H1 (cell line): ENCODE data around the gene COX7A1. TPM values are rescaled to one million over a fixed set of nuclear protein-coding genes. Genes with fewer than 3 reads are reported as not detected.
A peak's percentile ranks its signal among the peaks of the same experiment; 100 is the strongest.

Experiments
- CTCF ChIA-PET: fragments of 300-600 bp; sonication (Branson Sonifier 250); formaldehyde crosslinking; loops from one replicate; lab custom pipeline; 2021; ENCODE audit not compliant: partially characterized antibody; lab: Charles Lee
- POLR2A ChIA-PET: fragments of 300-600 bp; sonication (Branson Sonifier 250); formaldehyde crosslinking; loops from one replicate; lab custom pipeline; 2021; ENCODE audit warnings: inconsistent platforms; ENCODE audit not compliant: partially characterized antibody; lab: Charles Lee
- DNase-seq, 2 experiments: peaks; one replicate each; pipeline versions ENCODE4 v3.0.0 to v3.0.0-alpha.2; 2010 to 2022; ENCODE audit warnings: low spot score in 2 of 2, low read depth in 1 of 2, mixed read lengths in 1 of 2
- FAIRE-seq: peaks from 2 replicates; lab custom pipeline; 2011; peaks lifted over from hg19 to GRCh38; lab: Jason Lieb, UNC
- H2AFZ ChIP-seq: 2 replicates; pipeline ENCODE4 v1.8.1; 2012; ENCODE audit warnings: low read length, inconsistent platforms
- H2AK5ac ChIP-seq: 2 replicates; pipeline ENCODE4 v1.6.1; 2013; ENCODE audit warnings: low read depth, low read length
- H2BK120ac ChIP-seq: replicated peaks from 2 replicates; pipeline ENCODE3; 2013; ENCODE audit warnings: low read depth, low read length, inconsistent platforms
- H2BK12ac ChIP-seq: 2 replicates; pipeline ENCODE4 v1.6.1; 2013; ENCODE audit warnings: low read depth, low read length
- H2BK15ac ChIP-seq: 2 replicates; pipeline ENCODE4 v1.6.1; 2013; ENCODE audit warnings: low read length
- H2BK20ac ChIP-seq: 2 replicates; pipeline ENCODE4 v1.6.1; 2013; ENCODE audit warnings: low read length
- H2BK5ac ChIP-seq: 2 replicates; pipeline ENCODE4 v1.6.1; 2013; ENCODE audit warnings: low read depth, low read length
- H3K14ac ChIP-seq: 2 replicates; pipeline ENCODE4 v1.6.1; 2013; ENCODE audit warnings: inconsistent platforms; ENCODE audit not compliant: insufficient read length
- H3K18ac ChIP-seq: 2 replicates; pipeline ENCODE4 v1.6.1; 2013; ENCODE audit warnings: low read length; ENCODE audit errors: extremely low read depth
- H3K23ac ChIP-seq: 2 replicates; pipeline ENCODE4 v1.6.1; 2013; ENCODE audit warnings: inconsistent platforms; ENCODE audit not compliant: insufficient read length
- H3K23me2 ChIP-seq: 2 replicates; pipeline ENCODE4 v1.6.1; 2013; ENCODE audit warnings: low read depth, low read length
- H3K27ac ChIP-seq: 2 replicates; pipeline ENCODE4 v1.6.1; 2011; ENCODE audit warnings: low read depth, low read length, inconsistent platforms
- H3K27me3 ChIP-seq, 4 experiments: replicated peaks in 1 of 4; 1 replicate in 1 of 4; 2 replicates in 3 of 4; pipeline versions ENCODE4 v1.6.1 to v1.8.1; 2011 to 2013; ENCODE audit warnings: low read length in 3 of 4, mild to moderate bottlenecking in 3 of 4, inconsistent platforms in 2 of 4, mixed read lengths in 2 of 4, moderate library complexity in 1 of 4; ENCODE audit not compliant: control insufficient read depth in 3 of 4, insufficient read depth in 3 of 4; ENCODE audit errors: extremely low read depth in 1 of 4
- H3K36me3 ChIP-seq, 4 experiments: 2 replicates each; pipeline versions ENCODE4 v1.6.1 to v1.8.1; 2011 to 2013; ENCODE audit warnings: mild to moderate bottlenecking in 4 of 4, low read length in 3 of 4, moderate library complexity in 2 of 4, control low read depth in 1 of 4, inconsistent platforms in 1 of 4; ENCODE audit not compliant: insufficient read depth in 4 of 4, control insufficient read depth in 2 of 4
- H3K4ac ChIP-seq: replicated peaks from 2 replicates; pipeline ENCODE3; 2013; ENCODE audit warnings: low read length, low read depth, mixed read lengths, inconsistent platforms; ENCODE audit not compliant: insufficient read length
- H3K4me1 ChIP-seq, 4 experiments: replicated peaks in 1 of 4; 1 replicate in 1 of 4; 2 replicates in 3 of 4; pipeline versions ENCODE4 v1.6.1 to v1.8.1; 2011 to 2013; ENCODE audit warnings: low read length in 3 of 4, inconsistent platforms in 2 of 4, mixed read lengths in 1 of 4; ENCODE audit not compliant: insufficient read depth in 4 of 4, control insufficient read depth in 3 of 4
- H3K4me2 ChIP-seq, 2 experiments: 2 replicates each; pipeline versions ENCODE4 v1.6.1 to v1.8.1; 2011 to 2013; ENCODE audit warnings: low read depth in 2 of 2, low read length in 2 of 2, control low read depth in 1 of 2, inconsistent platforms in 1 of 2, mild to moderate bottlenecking in 1 of 2; ENCODE audit not compliant: insufficient read depth in 1 of 2
- H3K4me3 ChIP-seq, 4 experiments: fragments of 200-600, 300-600 bp in 1 of 4; sonication (generic), shearing (Covaris generic), sonication (Bioruptor Twin) in 1 of 4; 2 replicates each; pipeline versions ENCODE4 v1.5.1 to v1.8.1; 2011 to 2016; ENCODE audit warnings: low read length in 4 of 4, low read depth in 3 of 4, control low read depth in 2 of 4, inconsistent platforms in 2 of 4, mild to moderate bottlenecking in 2 of 4, mixed read lengths in 1 of 4, moderate library complexity in 1 of 4; ENCODE audit not compliant: insufficient read depth in 2 of 4; ENCODE audit errors: extremely low read depth in 1 of 4
- H3K56ac ChIP-seq: replicated peaks from 2 replicates; pipeline ENCODE3; 2013; ENCODE audit warnings: low read depth, mild to moderate bottlenecking, mixed read lengths, low read length, inconsistent platforms; ENCODE audit not compliant: insufficient read length
- H3K79me1 ChIP-seq: 2 replicates; pipeline ENCODE4 v1.6.1; 2013; ENCODE audit warnings: low read depth, low read length, control low read depth
- H3K79me2 ChIP-seq, 2 experiments: 2 replicates each; pipeline versions ENCODE4 v1.6.1 to v1.8.1; 2012 to 2013; ENCODE audit warnings: low read length in 2 of 2, mild to moderate bottlenecking in 2 of 2, inconsistent platforms in 1 of 2; ENCODE audit not compliant: insufficient read depth in 2 of 2, control insufficient read depth in 1 of 2
- H3K9ac ChIP-seq, 4 experiments: replicated peaks in 1 of 4; 1 replicate in 1 of 4; 2 replicates in 3 of 4; pipeline versions ENCODE4 v1.6.1 to v1.8.1; 2011 to 2013; ENCODE audit warnings: low read depth in 3 of 4, low read length in 3 of 4, control low read depth in 2 of 4, mild to moderate bottlenecking in 2 of 4, moderate library complexity in 2 of 4, inconsistent platforms in 1 of 4; ENCODE audit errors: extremely low read depth in 1 of 4
- H3K9me3 ChIP-seq, 2 experiments: 2 replicates each; pipeline versions ENCODE4 v1.6.1 to v1.8.1; 2012 to 2013; ENCODE audit warnings: mild to moderate bottlenecking in 2 of 2, moderate library complexity in 2 of 2, control low read depth in 1 of 2, inconsistent platforms in 1 of 2, low read depth in 1 of 2, low read length in 1 of 2, mixed read lengths in 1 of 2; ENCODE audit not compliant: insufficient read depth in 2 of 2
- H4K20me1 ChIP-seq, 2 experiments: replicated peaks in 1 of 2; 2 replicates each; pipeline versions ENCODE3 to v1.8.1; 2011 to 2013; ENCODE audit warnings: inconsistent platforms in 2 of 2, low read length in 2 of 2, mild to moderate bottlenecking in 1 of 2; ENCODE audit not compliant: insufficient read depth in 2 of 2, control insufficient read depth in 1 of 2
- H4K5ac ChIP-seq: 2 replicates; pipeline ENCODE4 v1.6.1; 2013; ENCODE audit warnings: low read length, low read depth, mixed read lengths, inconsistent platforms; ENCODE audit not compliant: insufficient read length
- H4K8ac ChIP-seq: 2 replicates; pipeline ENCODE4 v1.8.0; 2013; ENCODE audit warnings: mild to moderate bottlenecking, moderate library complexity, low read length, inconsistent platforms; ENCODE audit not compliant: insufficient read depth; ENCODE audit errors: extremely low read depth
- H4K91ac ChIP-seq: replicated peaks from 2 replicates; pipeline ENCODE3; 2013; ENCODE audit warnings: low read length, mixed read lengths, inconsistent platforms; ENCODE audit not compliant: insufficient read length
- BRCA1 ChIP-seq: IDR thresholded peaks from 2 replicates; pipeline ENCODE4 v1.6.1; 2012; ENCODE audit warnings: low read depth, low read length, improper control_type of control experiment
- EZH2 ChIP-seq: fragments of 200-600 bp; sonication (generic); IDR thresholded peaks from 2 replicates; pipeline ENCODE4 v1.7.1; 2012; ENCODE audit warnings: low read depth, mild to moderate bottlenecking, moderate library complexity, low read length, inconsistent platforms; ENCODE audit not compliant: severe bottlenecking
- GABPA ChIP-seq: IDR thresholded peaks from 2 replicates; pipeline ENCODE4 v1.6.1; 2011; ENCODE audit warnings: mild to moderate bottlenecking, low read length, moderate library complexity, borderline replicate concordance; ENCODE audit not compliant: insufficient read depth
- RBBP5 ChIP-seq: IDR thresholded peaks from 2 replicates; pipeline ENCODE4 v1.7.1; 2012; ENCODE audit warnings: low read depth, mild to moderate bottlenecking, inconsistent platforms, low read length, moderate library complexity, borderline replicate concordance
- SIN3A ChIP-seq, 2 experiments: IDR thresholded peaks in 1 of 2; conservative IDR thresholded peaks in 1 of 2; 2 replicates each; pipeline ENCODE4 v1.6.1; 2011 to 2012; ENCODE audit warnings: low read length in 2 of 2, improper control_type of control experiment in 1 of 2, low read depth in 1 of 2, mild to moderate bottlenecking in 1 of 2
- SIX5 ChIP-seq: IDR thresholded peaks from 2 replicates; pipeline ENCODE4 v1.6.1; 2011; ENCODE audit warnings: mild to moderate bottlenecking, low read depth, low read length
- SP1 ChIP-seq: IDR thresholded peaks from 2 replicates; pipeline ENCODE4 v1.6.1; 2011; ENCODE audit warnings: low read depth, low read length
- SRF ChIP-seq: IDR thresholded peaks from 2 replicates; pipeline ENCODE4 v1.6.1; 2011; ENCODE audit warnings: mild to moderate bottlenecking, low read depth, low read length, moderate library complexity
- TBP ChIP-seq: IDR thresholded peaks from 2 replicates; pipeline ENCODE4 v1.6.1; 2011; ENCODE audit warnings: low read depth, low read length, improper control_type of control experiment
- ZNF274 ChIP-seq: IDR thresholded peaks from 2 replicates; pipeline ENCODE4 v1.7.0; 2012; ENCODE audit warnings: low read length, borderline replicate concordance; ENCODE audit errors: extremely low read depth
- whole genome bisulfite sequencing, 2 experiments: shearing (Covaris generic) in 1 of 2; methylation state at CpG; one replicate each; pipeline versions ENCODE4 v1.1.6 to v1.1.7; 2013 to 2015; ENCODE audit warnings: low lambda C conversion rate in 2 of 2, mixed read lengths in 2 of 2, inconsistent platforms in 1 of 2, low coverage in 1 of 2, missing lambda C conversion rate in 1 of 2; ENCODE audit not compliant: insufficient replicate concordance in 2 of 2, insufficient coverage in 1 of 2, insufficient read length in 1 of 2; ENCODE audit errors: extremely low coverage in 1 of 2, missing lambda C conversion rate in 1 of 2; 5-methylcytosine and 5-hydroxymethylcytosine counted together
- polyA plus RNA-seq, 7 experiments: library from polyadenylated mRNA; depleted of rRNA in 3 of 7; stranded (reverse) in 5 of 7; unstranded in 2 of 7; fragments of >200 nt in 5 of 7; fragments of 200-250 nt in 2 of 7; gene quantifications; 1 replicate in 5 of 7; 2 replicates in 1 of 7; 4 replicates in 1 of 7; pipeline versions ENCODE4 v1.2.1 to v1.2.3, GENCODE V29; 2011 to 2013; ENCODE audit warnings: missing spikeins in 2 of 7, mixed read lengths in 2 of 7
- total RNA-seq: library from RNA; stranded (reverse); fragmentation: NEBNext Ultra II Directional; extraction: Animal tissue kit (Norgen Biotek cat#: 25700); gene quantifications from 2 replicates; pipeline ENCODE4 v1.2.1, GENCODE V29; 2021
- TF ChIP-seq, protein P1 (sequence below): IDR thresholded peaks from 2 replicates; pipeline ENCODE4 v1.6.1; 2011; ENCODE audit warnings: low read depth, mild to moderate bottlenecking, low read length; ENCODE audit not compliant: insufficient read depth

Gene COX7A1
- total and polyA plus RNA-seq, 2 of the 8 experiments (the other 6 are each of a cell fraction or from before 2014, with no cell fraction given) = 0.60 TPM

DNA sequence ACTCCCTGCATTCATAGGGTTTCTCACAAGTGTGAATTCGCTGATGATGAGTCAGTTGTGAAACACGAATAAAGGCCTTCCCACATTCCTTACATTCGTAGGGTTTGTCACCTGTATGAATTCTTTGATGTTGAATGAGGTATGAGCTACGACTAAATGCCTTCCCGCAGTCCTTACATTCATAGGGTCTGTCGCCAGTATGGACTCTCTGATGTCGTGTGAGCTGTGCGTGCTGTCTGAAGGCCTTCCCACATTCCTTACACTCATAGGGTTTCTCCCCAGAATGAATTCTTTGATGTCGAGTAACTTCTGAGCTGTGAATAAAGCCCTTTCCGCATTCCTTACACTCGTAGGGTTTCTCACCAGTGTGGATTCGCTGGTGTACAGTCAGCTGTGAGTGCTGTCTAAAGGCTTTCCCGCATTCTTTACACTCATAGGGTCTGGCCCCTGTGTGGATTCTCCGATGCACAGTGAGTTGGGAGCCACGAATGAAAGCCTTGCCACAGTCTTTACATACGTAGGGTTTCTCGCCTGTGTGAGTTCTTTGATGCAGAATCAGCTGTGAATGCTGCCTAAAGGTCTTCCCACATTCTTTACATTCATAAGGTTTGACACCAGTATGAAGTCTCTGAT is 30.5 kb upstream of the COX7A1 start:
- Histone ChIP-seq H4K5ac (no peak overlapping the region), H3K9me3 (no peaks in the 10 kb centered on the region), H3K27ac (no peak overlapping the region), H3K23me2 (no peaks in the 10 kb centered on the region), H3K36me3 (no peaks in the 10 kb centered on the region), H2BK12ac (peak overlapping the region; percentile 41; the same call in 1 of the 2 replicates), H3K4me3 (no peak overlapping the region), H4K20me1 (no peaks in the 10 kb centered on the region), H4K8ac (no peak overlapping the region), H2BK15ac (no peak overlapping the region), H2BK5ac (peak overlapping the region; percentile 35; the same call in 1 of the 2 replicates), H3K4me2 (peak overlapping the region; percentile 9 to 27; a peak in 1 of 4 replicates), H3K4ac (no peak overlapping the region), H2BK20ac (no peak overlapping the region), H3K23ac (no peak overlapping the region), H3K18ac (no peak overlapping the region), H3K14ac (no peak overlapping the region), H3K79me2 (no peaks in the 10 kb centered on the region), H3K9ac (no peak overlapping the region), H3K56ac (no peak overlapping the region), H2AFZ (no peak overlapping the region), H3K79me1 (no peaks in the 10 kb centered on the region), H3K27me3 (no peaks in the 10 kb centered on the region), H4K91ac (no peak overlapping the region), H2BK120ac (no peak overlapping the region), H3K4me1 (peaks cover 0 to 9% (median 5%) of the 10 kb centered on the region in 4 experiments; a peak in 3 of 7 replicates), H2AK5ac (no peak overlapping the region; the same call in 1 of the 2 replicates)
- ChIA-PET POLR2A (interaction anchor here (0.8 to 1.3 kb wide), 6 partner anchors 10 to 58 kb away, joined by 3 to 4 read pairs (median 3); partner anchors contain the start of genes CAPNS1, ZNF146 and ZNF565), CTCF (interaction anchor here (1.8 to 2.0 kb wide), 2 partner anchors 10 to 55 kb away, joined by 5 to 7 read pairs; no protein-coding TSS in a partner anchor)
- 82% methylated on average over 17 of the region's 17 CpGs; no CpG with 5 or more reads in 1 of the 2 experiments for WGBS, 2 experiments
- DNase-seq (no peak), FAIRE-seq (no peak)
- TF ChIP-seq SRF = no peak
- TF ChIP-seq, protein P1, sequence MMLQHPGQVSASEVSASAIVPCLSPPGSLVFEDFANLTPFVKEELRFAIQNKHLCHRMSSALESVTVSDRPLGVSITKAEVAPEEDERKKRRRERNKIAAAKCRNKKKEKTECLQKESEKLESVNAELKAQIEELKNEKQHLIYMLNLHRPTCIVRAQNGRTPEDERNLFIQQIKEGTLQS = no peak
- TF ChIP-seq SIN3A (conservative IDR thresholded peaks at IDR 0.05 in 1 of 2, IDR thresholded peaks at IDR 0.05 in 1 of 2; ENCODE audit: low read depth in 1 of 2, low read length in 2 of 2) = 0 out of 4 replicates have a peak, but pooled peaks of 1 of the 2 experiments have one; percentile 23
- no peak for TF ChIP-seq SIX5
- no peak for TF ChIP-seq GABPA
- TF ChIP-seq BRCA1 = no peak
- TF ChIP-seq EZH2 = no peak
- 0 out of 2 replicates have a peak, but pooled peaks have one; percentile 14 for TF ChIP-seq ZNF274
- no peak for TF ChIP-seq TBP
- TF ChIP-seq SP1 = 0 out of 2 replicates have a peak, but pooled peaks have one; percentile 16
- no peak for TF ChIP-seq RBBP5
